Measurements from ENCODE around the gene TNKS1BP1. TPM values are rescaled to one million over a fixed set of nuclear protein-coding genes. Genes with fewer than 3 reads are reported as not detected.

Gene TNKS1BP1
- total RNA-seq, 4 donors from 2014 or later: 62.0 to 193 (median 85.7) TPM

- TF ChIP-seq CTCF (IDR thresholded peaks at IDR 0.05; ENCODE audit: low read depth): no peak
Measured at GRCh38 chr11:57358991-57359390, 34.2 kb upstream of the TNKS1BP1 start.

- TF ChIP-seq CTCF (IDR thresholded peaks at IDR 0.05; ENCODE audit: low read depth): no peak
Measured at GRCh38 chr11:57358543-57358961, 33.8 kb upstream of the TNKS1BP1 start.

GRCh38 chr11:57357856-57358255 is 33.1 kb upstream of the TNKS1BP1 start:
- TF ChIP-seq CTCF (IDR thresholded peaks at IDR 0.05; ENCODE audit: low read depth): no peak

GRCh38 chr11:57357310-57357709 is 32.6 kb upstream of the TNKS1BP1 start:
- TF ChIP-seq CTCF (IDR thresholded peaks at IDR 0.05; ENCODE audit: low read depth): no peak

GRCh38 chr11:57356268-57356667 is 31.5 kb upstream of the TNKS1BP1 start:
- TF ChIP-seq CTCF (IDR thresholded peaks at IDR 0.05; ENCODE audit: low read depth): no peak

GRCh38 chr11:57354699-57355098 is 29.9 kb upstream of the TNKS1BP1 start:
- TF ChIP-seq CTCF (IDR thresholded peaks at IDR 0.05; ENCODE audit: low read depth): no peak

GRCh38 chr11:57353852-57354251 is 29.1 kb upstream of the TNKS1BP1 start:
- TF ChIP-seq CTCF (IDR thresholded peaks at IDR 0.05; ENCODE audit: low read depth): no peak

Data from subcutaneous adipose tissue (tissue), 4 donors.